Fibroblast of villous mesenchyme (primary cell): ENCODE results near the gene HOXA10. TPM values are rescaled to one million over a fixed set of nuclear protein-coding genes. Genes with fewer than 3 reads are reported as not detected.

Experiments
- DNase-seq: peaks from one replicate; pipeline ENCODE4 v3.0.0-alpha.2; 2010; ENCODE audit warnings: low read depth
- H3K4me3 ChIP-seq: 2 replicates; pipeline ENCODE4 v1.5.1; 2011; ENCODE audit warnings: low read depth, mild to moderate bottlenecking, low read length
- CTCF ChIP-seq: IDR thresholded peaks from 2 replicates; pipeline ENCODE4 v1.5.1; 2012; ENCODE audit warnings: low read depth, mild to moderate bottlenecking, low read length; ENCODE audit not compliant: insufficient read depth
- total RNA-seq: library from RNA; depleted of rRNA; stranded (reverse); fragments of >200 nt; gene quantifications from 2 replicates; pipeline ENCODE4 v1.2.3, GENCODE V29; 2012

HOXA10 gene
- total RNA-seq, 1 donor, result 47.1 TPM

GRCh38 chr7:27128776-27129728 lies 45.1 kb downstream of the HOXA10 start:
- TF ChIP-seq CTCF, result no peak
- DNase-seq, result no peak
- no peak overlapping the region for H3K4me3 ChIP-seq

DNA sequence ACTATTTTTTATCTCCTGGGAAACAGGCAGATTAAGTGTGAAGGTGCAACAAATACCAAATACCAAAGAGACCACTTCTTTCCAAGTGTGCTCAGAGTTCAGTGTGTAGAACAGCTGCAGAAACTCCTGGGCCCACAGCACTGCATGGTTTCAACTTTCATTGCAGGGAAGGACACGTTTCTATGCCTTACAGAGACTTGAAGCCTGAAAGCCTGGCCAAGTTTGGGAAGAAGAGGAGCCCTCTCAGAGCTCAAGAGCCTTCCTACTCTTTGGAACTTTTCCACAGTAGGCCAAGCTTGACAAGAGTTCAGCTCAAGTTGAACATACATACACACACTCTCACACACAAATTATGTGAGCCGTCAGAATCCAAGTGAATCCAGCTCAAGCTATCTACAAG lies 46.1 kb downstream of the HOXA10 start:
- no peak for TF ChIP-seq CTCF
- no peak for DNase-seq
- H3K4me3 ChIP-seq, result no peak overlapping the region

- no peak for DNase-seq
- no peak overlapping the region for H3K4me3 ChIP-seq
- no peak for TF ChIP-seq CTCF
These were observed 47.4 kb downstream of the HOXA10 start for GRCh38 chr7:27126596-27127327.

GRCh38 chr7:27125986-27126394 lies 48.1 kb downstream of the HOXA10 start:
- no peak for DNase-seq
- TF ChIP-seq CTCF, result no peak
- no peak overlapping the region for H3K4me3 ChIP-seq

DNA sequence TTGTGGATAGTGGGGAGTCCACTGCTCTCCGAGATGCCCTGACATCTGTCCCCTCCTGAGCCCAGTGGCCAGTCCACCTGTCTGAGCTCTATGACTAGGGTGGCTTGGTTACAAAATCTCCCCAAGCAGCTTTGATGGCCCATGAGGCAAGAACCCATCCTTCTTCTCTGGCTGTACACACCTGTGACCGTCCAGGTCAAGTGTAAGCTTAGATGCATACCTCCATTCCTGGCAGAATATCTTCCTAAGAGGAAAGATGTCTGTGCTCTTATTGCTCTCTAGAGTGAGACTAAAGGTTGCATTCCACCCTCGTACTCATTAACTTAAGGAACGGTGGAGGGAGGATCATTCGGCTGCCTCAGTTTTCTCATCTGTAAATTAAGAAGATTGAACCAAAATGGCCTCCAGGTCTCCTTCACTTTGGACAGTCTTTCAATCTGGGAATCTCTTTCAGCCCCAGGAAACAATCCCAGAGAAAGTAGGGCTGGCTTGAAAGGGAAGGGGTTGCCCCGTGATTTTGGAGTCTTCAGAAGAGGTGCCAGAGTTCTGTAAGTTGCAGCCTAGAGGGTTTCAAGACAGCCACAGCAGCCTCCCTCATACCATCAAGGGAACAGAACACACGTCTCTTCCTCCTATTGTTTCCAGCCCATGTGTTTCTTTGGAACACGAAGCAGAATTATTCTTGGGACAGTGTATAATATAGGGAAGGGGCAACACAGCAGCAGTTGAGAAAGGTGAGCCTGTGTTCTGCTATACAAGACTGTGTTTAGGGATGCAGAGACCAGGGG lies 49.0 kb downstream of the HOXA10 start:
- H3K4me3 ChIP-seq, result no peak overlapping the region
- TF ChIP-seq CTCF, result no peak
- DNase-seq, result no peak

GRCh38 chr7:27124096-27124901 lies 49.8 kb downstream of the HOXA10 start:
- no peak for TF ChIP-seq CTCF
- DNase-seq, result peak; percentile 67
- no peak overlapping the region for H3K4me3 ChIP-seq
